Trophoblast cell (in vitro differentiated cells and primary cell): ENCODE data around the gene FHOD1.
A peak's percentile ranks its signal among the peaks of the same experiment; 100 is the strongest.

Experiments used
- DNase-seq, 2 donors: peaks; one replicate each; pipeline ENCODE4 v3.0.0-alpha.2; 2016
- H2AFZ ChIP-seq: 2 replicates; pipeline ENCODE4 v1.6.1; 2013; ENCODE audit warnings: low read length, moderate library complexity, mild to moderate bottlenecking; ENCODE audit not compliant: insufficient read depth, poor library complexity
- H2AK5ac ChIP-seq: 2 replicates; pipeline ENCODE4 v1.6.1; 2013; ENCODE audit warnings: mild to moderate bottlenecking, low read length
- H2BK120ac ChIP-seq: 2 replicates; pipeline ENCODE4 v1.6.1; 2013; ENCODE audit warnings: low read length, mild to moderate bottlenecking, moderate library complexity; ENCODE audit not compliant: insufficient read depth, poor library complexity
- H2BK12ac ChIP-seq: 2 replicates; pipeline ENCODE4 v1.6.1; 2013; ENCODE audit warnings: mild to moderate bottlenecking, low read length, moderate library complexity
- H2BK5ac ChIP-seq: 2 replicates; pipeline ENCODE4 v1.6.1; 2013; ENCODE audit warnings: low read length, low read depth, moderate library complexity, mild to moderate bottlenecking; ENCODE audit not compliant: poor library complexity
- H3K14ac ChIP-seq: 2 replicates; pipeline ENCODE4 v1.6.1; 2013; ENCODE audit warnings: mild to moderate bottlenecking, low read length
- H3K18ac ChIP-seq: 2 replicates; pipeline ENCODE4 v1.6.1; 2013; ENCODE audit warnings: mild to moderate bottlenecking, low read length
- H3K23ac ChIP-seq: 2 replicates; pipeline ENCODE4 v1.6.1; 2013; ENCODE audit warnings: low read length
- H3K27ac ChIP-seq: 2 replicates; pipeline ENCODE4 v1.5.1; 2013; ENCODE audit warnings: low read depth, mild to moderate bottlenecking, inconsistent platforms, low read length, moderate library complexity
- H3K27me3 ChIP-seq: 2 replicates; pipeline ENCODE4 v1.6.1; 2013; ENCODE audit warnings: inconsistent platforms, mild to moderate bottlenecking, low read length, moderate library complexity; ENCODE audit not compliant: insufficient read depth
- H3K36me3 ChIP-seq, 2 experiments: 1 replicate in 1 of 2; 2 replicates in 1 of 2; pipeline ENCODE4 v1.6.1; 2013; ENCODE audit warnings: low read length in 2 of 2, mild to moderate bottlenecking in 2 of 2, moderate library complexity in 1 of 2; ENCODE audit not compliant: insufficient read depth in 2 of 2, control insufficient read depth in 1 of 2
- H3K4ac ChIP-seq: 2 replicates; pipeline ENCODE4 v1.6.1; 2013; ENCODE audit warnings: low read depth, mild to moderate bottlenecking, low read length, moderate library complexity
- H3K4me1 ChIP-seq, 2 experiments: 1 replicate in 1 of 2; 2 replicates in 1 of 2; pipeline ENCODE4 v1.6.1; 2013; ENCODE audit warnings: low read length in 2 of 2, mild to moderate bottlenecking in 2 of 2, moderate library complexity in 1 of 2; ENCODE audit not compliant: insufficient read depth in 2 of 2, control insufficient read depth in 1 of 2
- H3K4me2 ChIP-seq: 2 replicates; pipeline ENCODE4 v1.6.1; 2013; ENCODE audit warnings: inconsistent platforms, mild to moderate bottlenecking, low read length, moderate library complexity
- H3K4me3 ChIP-seq: 2 replicates; pipeline ENCODE4 v1.5.1; 2013; ENCODE audit warnings: mild to moderate bottlenecking, low read depth, low read length, inconsistent platforms
- H3K79me1 ChIP-seq: one replicate; pipeline ENCODE4 v1.6.1; 2013; ENCODE audit warnings: low read length
- H3K79me2 ChIP-seq: 2 replicates; pipeline ENCODE4 v1.6.1; 2013; ENCODE audit warnings: low read length, mild to moderate bottlenecking; ENCODE audit not compliant: control insufficient read depth, insufficient read depth, poor library complexity
- H3K9ac ChIP-seq: 2 replicates; pipeline ENCODE4 v1.6.1; 2013; ENCODE audit warnings: mild to moderate bottlenecking, low read length
- H3K9me3 ChIP-seq: 2 replicates; pipeline ENCODE4 v1.6.1; 2013; ENCODE audit warnings: low read depth, mild to moderate bottlenecking, control low read depth, inconsistent platforms, low read length; ENCODE audit not compliant: insufficient read depth
- H4K12ac ChIP-seq: 2 replicates; pipeline ENCODE4 v1.6.1; 2013; ENCODE audit warnings: low read depth, mild to moderate bottlenecking, low read length, moderate library complexity
- H4K8ac ChIP-seq: 2 replicates; pipeline ENCODE4 v1.6.1; 2013; ENCODE audit warnings: low read depth, mild to moderate bottlenecking, low read length, moderate library complexity
- H4K91ac ChIP-seq: one replicate; pipeline ENCODE4 v1.6.1; 2013; ENCODE audit warnings: low read depth, mild to moderate bottlenecking, low read length, moderate library complexity
- WGBS: extraction: QIAGEN DNeasy Blood & Tissue Kit; methylation state at CpG from one replicate; pipeline ENCODE4 v1.1.7; 2013; ENCODE audit warnings: missing lambda C conversion rate; ENCODE audit not compliant: insufficient read length, insufficient coverage; ENCODE audit errors: extremely low coverage; 5-methylcytosine and 5-hydroxymethylcytosine counted together

Gene FHOD1

DNA sequence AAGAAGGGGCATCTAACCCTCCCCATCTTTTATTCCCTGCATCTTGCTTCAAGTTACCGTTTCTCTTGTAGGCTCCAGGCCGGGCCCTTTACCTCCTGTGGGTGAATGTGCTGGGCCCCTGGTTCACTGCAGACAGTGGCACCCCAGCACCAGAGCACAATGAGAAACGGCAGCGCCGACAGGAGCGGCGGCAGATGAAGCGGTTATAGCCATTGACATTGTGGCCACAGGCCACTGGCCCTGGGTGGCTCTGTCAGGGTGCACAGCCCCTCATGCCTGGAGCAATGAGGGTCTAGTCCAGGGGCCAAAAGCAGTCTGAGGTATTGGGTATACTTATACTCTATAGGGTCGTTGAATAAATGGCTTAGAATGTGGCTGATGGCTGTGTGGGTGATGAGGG is 18.4 kb downstream of the FHOD1 start:
- Histone ChIP-seq H3K9ac (no peak overlapping the region), H4K8ac (no peak overlapping the region), H3K79me2 (peaks cover 9% of the 10 kb centered on the region), H3K27me3 (no peaks in the 10 kb centered on the region), H2AFZ (no peak overlapping the region), H3K18ac (no peak overlapping the region), H3K23ac (no peak overlapping the region), H3K4me2 (no peak overlapping the region), H4K12ac (no peak overlapping the region), H3K9me3 (no peaks in the 10 kb centered on the region), H3K79me1 (peaks cover 8% of the 10 kb centered on the region), H3K4me3 (no peak overlapping the region), H3K4ac (no peak overlapping the region), H2BK5ac (no peak overlapping the region), H2BK12ac (no peak overlapping the region), H3K27ac (no peak overlapping the region), H4K91ac (no peak overlapping the region), H3K14ac (no peak overlapping the region), H3K36me3 (peaks cover 44% of the 10 kb centered on the region in 2 experiments), H2AK5ac (no peak overlapping the region), H2BK120ac (no peak overlapping the region), H3K4me1 (peaks cover 12% of the 10 kb centered on the region in 2 experiments)
- no CpG with 5 or more reads among the region's 9 CpGs for WGBS
- DNase-seq, result no peak

- Histone ChIP-seq H2AFZ (no peak overlapping the region), H3K79me1 (peaks cover 8% of the 10 kb centered on the region), H2BK12ac (no peak overlapping the region), H2BK5ac (no peak overlapping the region), H3K27me3 (no peaks in the 10 kb centered on the region), H3K23ac (no peak overlapping the region), H3K14ac (no peak overlapping the region), H3K36me3 (peaks cover 41% of the 10 kb centered on the region in 2 experiments), H3K4me3 (no peak overlapping the region), H3K9me3 (no peaks in the 10 kb centered on the region), H3K9ac (no peak overlapping the region), H3K18ac (no peak overlapping the region), H4K91ac (no peak overlapping the region), H4K8ac (peak overlapping the region; percentile 26), H2AK5ac (no peak overlapping the region), H3K4ac (peak overlapping the region; percentile 98), H3K4me1 (peaks cover 12% of the 10 kb centered on the region in 2 experiments), H4K12ac (no peak overlapping the region), H3K27ac (no peak overlapping the region), H2BK120ac (no peak overlapping the region), H3K4me2 (peak overlapping the region; percentile 76), H3K79me2 (peaks cover 9% of the 10 kb centered on the region)
- no CpG with 5 or more reads among the region's 9 CpGs for WGBS
- no peak for DNase-seq
These were observed 19.1 kb downstream of the FHOD1 start for GRCh38 chr16:67228034-67228785.

- Histone ChIP-seq H2BK5ac (no peak overlapping the region), H4K91ac (peak overlapping the region; percentile 94), H2AK5ac (peak overlapping the region; percentile 99), H3K4me3 (peak overlapping the region; percentile 95), H3K27me3 (no peaks in the 10 kb centered on the region), H3K4me1 (peaks cover 12% of the 10 kb centered on the region in 2 experiments), H2AFZ (peak overlapping the region; percentile 86), H3K23ac (no peak overlapping the region), H3K4me2 (peak overlapping the region; percentile 76), H3K79me1 (peaks cover 8% of the 10 kb centered on the region), H2BK12ac (no peak overlapping the region), H4K8ac (peak overlapping the region; percentile 99), H3K9ac (peak overlapping the region; percentile 87), H3K18ac (peak overlapping the region; percentile 88), H4K12ac (peak overlapping the region; percentile 96), H3K9me3 (peaks cover 1% of the 10 kb centered on the region), H3K14ac (peak overlapping the region; percentile 96), H3K36me3 (peaks cover 41% of the 10 kb centered on the region in 2 experiments), H2BK120ac (peak overlapping the region; percentile 56), H3K79me2 (peaks cover 9% of the 10 kb centered on the region), H3K4ac (peak overlapping the region; percentile 98), H3K27ac (no peak overlapping the region)
- WGBS, result no CpG with 5 or more reads among the region's 12 CpGs
- DNase-seq, result no peak
These were observed 19.7 kb downstream of the FHOD1 start for GRCh38 chr16:67227567-67227921.

- peak within 1 kb of the TSS; percentile 56 for H2BK120ac ChIP-seq
- peaks cover 9% of the 10 kb centered on the region for H3K79me2 ChIP-seq
- H2BK5ac ChIP-seq, result peak within 1 kb of the TSS; percentile 82
- peak within 1 kb of the TSS; percentile 99 for H4K8ac ChIP-seq
- peaks cover 8% of the 10 kb centered on the region for H3K79me1 ChIP-seq
- peak within 1 kb of the TSS; percentile 86 for H2AFZ ChIP-seq
- no peaks in the 10 kb centered on the region for H3K27me3 ChIP-seq
- H2AK5ac ChIP-seq, result peak within 1 kb of the TSS; percentile 99
- H3K9ac ChIP-seq, result peak within 1 kb of the TSS; percentile 87
- peaks cover 40 to 41% of the 10 kb centered on the region in 2 experiments for H3K36me3 ChIP-seq
- H4K91ac ChIP-seq, result peak within 1 kb of the TSS; percentile 94
- DNase-seq, result peak; percentile 100
- H3K4me1 ChIP-seq, result peaks cover 12% of the 10 kb centered on the region in 2 experiments
- H3K23ac ChIP-seq, result no peak within 1 kb of the TSS
- H3K4me2 ChIP-seq, result peak within 1 kb of the TSS; percentile 82
- H3K4ac ChIP-seq, result peak within 1 kb of the TSS; percentile 98
- peak within 1 kb of the TSS; percentile 88 for H3K18ac ChIP-seq
- H2BK12ac ChIP-seq, result peak within 1 kb of the TSS; percentile 42
- H3K27ac ChIP-seq, result no peak within 1 kb of the TSS
- peaks cover 1% of the 10 kb centered on the region for H3K9me3 ChIP-seq
- H4K12ac ChIP-seq, result peak within 1 kb of the TSS; percentile 96
- WGBS, result no CpG with 5 or more reads among the region's 46 CpGs
- peak within 1 kb of the TSS; percentile 95 for H3K4me3 ChIP-seq
- H3K14ac ChIP-seq, result peak within 1 kb of the TSS; percentile 96
These were observed 20.3 kb downstream of the FHOD1 start, which contains the start of gene TMEM208 for GRCh38 chr16:67226804-67227566. Gene TMEM208, plus strand, starts transcription at chr16:67227130. Its CDS starts 89 bp downstream, at chr16:67227219.
